Myocyte (in vitro differentiated cells): ENCODE measurements around the gene PIK3R1. TPM values are rescaled to one million over a fixed set of nuclear protein-coding genes. Genes with fewer than 3 reads are reported as not detected.

ENCODE experiments used
- DNase-seq: peaks from one replicate; pipeline ENCODE4 v3.0.0-alpha.2; 2012; ENCODE audit warnings: low read depth
- total RNA-seq: library from RNA; depleted of rRNA; stranded (reverse); fragments of >200 nt; gene quantifications from 2 replicates; pipeline ENCODE4 v1.2.3, GENCODE V29; 2014

The PIK3R1 gene
- total RNA-seq, 1 donor from 2014 or later, result 27.1 TPM

DNA sequence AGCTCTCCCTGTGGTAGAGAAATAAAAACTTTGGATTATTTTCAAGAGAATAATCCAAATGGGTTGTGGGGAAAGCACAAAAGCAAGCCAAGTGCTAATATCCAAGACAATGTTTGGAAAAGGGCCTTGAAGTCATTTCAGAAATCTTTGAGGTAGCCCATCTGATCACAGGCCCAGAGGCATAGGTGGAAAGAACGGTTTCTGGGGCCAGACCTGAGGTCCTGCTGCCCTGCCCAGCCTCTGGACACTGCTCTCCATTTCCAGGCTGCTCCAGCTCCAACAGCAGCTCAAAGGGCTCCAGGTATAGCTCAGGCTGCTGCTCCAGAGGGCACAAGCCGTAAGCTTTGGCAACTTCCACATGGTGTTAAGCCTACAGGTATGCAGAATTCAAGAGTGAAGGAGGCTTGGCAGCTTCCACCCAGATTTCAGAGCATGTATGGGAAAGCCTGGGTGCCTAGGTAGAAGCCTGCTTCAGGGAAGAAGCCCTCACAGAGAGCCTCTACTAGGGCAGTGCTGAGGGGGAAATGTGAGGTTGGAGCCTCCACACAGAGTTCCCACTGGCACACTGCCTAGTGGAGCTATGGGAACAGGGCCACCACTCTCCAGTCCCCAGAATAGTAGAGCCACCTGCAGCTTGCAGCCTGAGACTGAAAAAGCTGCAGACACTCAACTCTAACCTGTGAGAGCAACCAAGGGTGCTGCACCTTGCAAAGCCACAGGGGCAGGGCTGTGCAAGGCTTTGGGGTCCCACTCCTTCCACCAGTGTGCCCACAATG is 133.1 kb downstream of the PIK3R1 start:
- no peak for DNase-seq

DNA sequence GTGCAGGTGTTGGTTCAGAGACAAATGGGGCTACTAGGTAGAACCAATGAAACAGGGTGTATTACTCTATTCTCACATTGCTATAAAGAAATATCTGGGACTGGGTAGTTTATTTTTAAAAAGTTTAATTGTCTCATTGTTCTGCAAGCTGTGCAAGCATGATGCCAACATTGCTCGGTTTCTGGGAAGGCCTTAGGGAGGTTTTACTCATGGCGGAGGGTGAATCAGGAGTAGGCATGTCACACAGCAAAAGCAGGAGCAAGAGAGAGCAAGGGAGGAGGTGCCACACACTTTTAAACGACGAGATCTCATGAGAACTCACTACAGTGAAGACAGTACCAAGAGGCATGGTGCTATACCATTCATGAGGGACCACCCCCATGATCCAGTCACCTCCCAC is 134.6 kb downstream of the PIK3R1 start:
- no peak for DNase-seq
